Panc1 (cell line): Measurements from ENCODE around the gene TMX4.

ENCODE experiments used
- SIN3A ChIP-seq: IDR thresholded peaks from 2 replicates; pipeline ENCODE4 v1.6.1; 2012; ENCODE audit warnings: low read depth, mild to moderate bottlenecking, low read length, moderate library complexity, borderline replicate concordance; ENCODE audit not compliant: insufficient read depth
- TF ChIP-seq, protein P1 (sequence below), 2 experiments: IDR thresholded peaks; 2 replicates each; pipeline ENCODE4 v1.6.1; 2011 to 2012; ENCODE audit warnings: low read depth in 2 of 2, control low read depth in 1 of 2, low read length in 1 of 2, mild to moderate bottlenecking in 1 of 2, moderate library complexity in 1 of 2; ENCODE audit not compliant: insufficient read depth in 1 of 2
- TF ChIP-seq, protein P2 (sequence below): fragments of 450-650 bp; IDR thresholded peaks from 2 replicates; pipeline ENCODE4 v1.5.1; 2017; ENCODE audit warnings: mild to moderate bottlenecking

DNA sequence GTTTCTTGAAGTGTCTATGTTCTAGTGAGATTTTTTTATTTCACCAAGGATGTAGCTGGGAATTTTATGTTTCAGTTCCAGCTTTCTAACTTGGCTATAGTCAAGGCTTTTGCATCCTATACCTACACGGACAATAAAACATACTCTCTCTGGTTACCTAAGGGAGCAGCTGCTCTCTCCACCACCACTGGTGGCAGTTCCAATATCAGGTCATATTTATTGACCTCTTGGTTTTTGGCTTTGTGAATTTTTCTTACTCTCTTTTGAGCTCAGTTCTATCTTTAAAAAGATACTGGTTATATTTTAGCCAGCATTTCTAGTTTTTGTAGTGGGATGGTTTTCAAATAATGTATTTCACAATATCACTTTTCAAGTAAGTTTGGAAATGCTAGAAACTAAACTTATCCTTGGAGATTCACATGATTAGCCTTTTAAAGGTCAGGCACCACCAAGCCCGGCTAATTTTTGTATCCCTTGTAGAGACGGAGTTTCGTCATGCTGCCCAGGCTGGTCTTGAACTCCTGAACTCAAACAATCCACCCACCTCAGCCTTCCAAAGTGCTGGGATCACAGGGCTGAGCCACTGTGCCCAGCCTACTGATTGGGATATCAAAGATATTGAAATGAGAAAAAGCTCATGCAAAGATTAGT lies 44.7 kb downstream of the TMX4 start:
- TF ChIP-seq, protein P1, sequence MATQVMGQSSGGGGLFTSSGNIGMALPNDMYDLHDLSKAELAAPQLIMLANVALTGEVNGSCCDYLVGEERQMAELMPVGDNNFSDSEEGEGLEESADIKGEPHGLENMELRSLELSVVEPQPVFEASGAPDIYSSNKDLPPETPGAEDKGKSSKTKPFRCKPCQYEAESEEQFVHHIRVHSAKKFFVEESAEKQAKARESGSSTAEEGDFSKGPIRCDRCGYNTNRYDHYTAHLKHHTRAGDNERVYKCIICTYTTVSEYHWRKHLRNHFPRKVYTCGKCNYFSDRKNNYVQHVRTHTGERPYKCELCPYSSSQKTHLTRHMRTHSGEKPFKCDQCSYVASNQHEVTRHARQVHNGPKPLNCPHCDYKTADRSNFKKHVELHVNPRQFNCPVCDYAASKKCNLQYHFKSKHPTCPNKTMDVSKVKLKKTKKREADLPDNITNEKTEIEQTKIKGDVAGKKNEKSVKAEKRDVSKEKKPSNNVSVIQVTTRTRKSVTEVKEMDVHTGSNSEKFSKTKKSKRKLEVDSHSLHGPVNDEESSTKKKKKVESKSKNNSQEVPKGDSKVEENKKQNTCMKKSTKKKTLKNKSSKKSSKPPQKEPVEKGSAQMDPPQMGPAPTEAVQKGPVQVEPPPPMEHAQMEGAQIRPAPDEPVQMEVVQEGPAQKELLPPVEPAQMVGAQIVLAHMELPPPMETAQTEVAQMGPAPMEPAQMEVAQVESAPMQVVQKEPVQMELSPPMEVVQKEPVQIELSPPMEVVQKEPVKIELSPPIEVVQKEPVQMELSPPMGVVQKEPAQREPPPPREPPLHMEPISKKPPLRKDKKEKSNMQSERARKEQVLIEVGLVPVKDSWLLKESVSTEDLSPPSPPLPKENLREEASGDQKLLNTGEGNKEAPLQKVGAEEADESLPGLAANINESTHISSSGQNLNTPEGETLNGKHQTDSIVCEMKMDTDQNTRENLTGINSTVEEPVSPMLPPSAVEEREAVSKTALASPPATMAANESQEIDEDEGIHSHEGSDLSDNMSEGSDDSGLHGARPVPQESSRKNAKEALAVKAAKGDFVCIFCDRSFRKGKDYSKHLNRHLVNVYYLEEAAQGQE (IDR thresholded peaks at IDR 0.05; ENCODE audit: insufficient read depth in 1 of 2, low read depth in 2 of 2, low read length in 1 of 2) = no peak
- TF ChIP-seq, protein P2, sequence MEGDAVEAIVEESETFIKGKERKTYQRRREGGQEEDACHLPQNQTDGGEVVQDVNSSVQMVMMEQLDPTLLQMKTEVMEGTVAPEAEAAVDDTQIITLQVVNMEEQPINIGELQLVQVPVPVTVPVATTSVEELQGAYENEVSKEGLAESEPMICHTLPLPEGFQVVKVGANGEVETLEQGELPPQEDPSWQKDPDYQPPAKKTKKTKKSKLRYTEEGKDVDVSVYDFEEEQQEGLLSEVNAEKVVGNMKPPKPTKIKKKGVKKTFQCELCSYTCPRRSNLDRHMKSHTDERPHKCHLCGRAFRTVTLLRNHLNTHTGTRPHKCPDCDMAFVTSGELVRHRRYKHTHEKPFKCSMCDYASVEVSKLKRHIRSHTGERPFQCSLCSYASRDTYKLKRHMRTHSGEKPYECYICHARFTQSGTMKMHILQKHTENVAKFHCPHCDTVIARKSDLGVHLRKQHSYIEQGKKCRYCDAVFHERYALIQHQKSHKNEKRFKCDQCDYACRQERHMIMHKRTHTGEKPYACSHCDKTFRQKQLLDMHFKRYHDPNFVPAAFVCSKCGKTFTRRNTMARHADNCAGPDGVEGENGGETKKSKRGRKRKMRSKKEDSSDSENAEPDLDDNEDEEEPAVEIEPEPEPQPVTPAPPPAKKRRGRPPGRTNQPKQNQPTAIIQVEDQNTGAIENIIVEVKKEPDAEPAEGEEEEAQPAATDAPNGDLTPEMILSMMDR = no peak
- no peak for TF ChIP-seq SIN3A
